HepG2 (cell line): ENCODE measurements around the gene RREB1. TPM values are rescaled to one million over a fixed set of nuclear protein-coding genes. Genes with fewer than 3 reads are reported as not detected.

Experiments used
- AGO1 ChIP-seq: fragments of 200-400 bp; formaldehyde crosslinking; IDR thresholded peaks from 2 replicates; pipeline ENCODE4 v1.6.1; 2017; ENCODE audit warnings: mild to moderate bottlenecking, low read depth, low read length, moderate library complexity; ENCODE audit not compliant: poor library complexity, severe bottlenecking
- ATF1 ChIP-seq: IDR thresholded peaks from 2 replicates; pipeline ENCODE4 v1.6.1; 2016; ENCODE audit warnings: mild to moderate bottlenecking, control low read depth
- EP300 ChIP-seq, 3 experiments: sonication (generic) in 1 of 3; formaldehyde crosslinking in 1 of 3; IDR thresholded peaks; 2 replicates each; pipeline versions ENCODE4 v1.5.1 to v1.6.1; 2011 to 2020; ENCODE audit warnings: low read depth in 2 of 3, low read length in 2 of 3, borderline replicate concordance in 1 of 3, improper control_type of control experiment in 1 of 3, mild to moderate bottlenecking in 1 of 3, missing genetic modification reagents in 1 of 3, moderate library complexity in 1 of 3
- EZH2 ChIP-seq: conservative IDR thresholded peaks from 2 replicates; pipeline ENCODE4 v1.6.1; 2012; ENCODE audit warnings: mild to moderate bottlenecking, low read depth, low read length, moderate library complexity
- GABPB1 ChIP-seq: IDR thresholded peaks from 2 replicates; pipeline ENCODE4 v1.6.1; 2016; ENCODE audit warnings: mild to moderate bottlenecking, missing genetic modification reagents, moderate library complexity, missing compliant biosample characterization
- HMG20A ChIP-seq: IDR thresholded peaks from 2 replicates; pipeline ENCODE4 v1.6.1; 2016; ENCODE audit warnings: borderline replicate concordance
- HNRNPL ChIP-seq: fragments of 200-400 bp; formaldehyde crosslinking; IDR thresholded peaks from 2 replicates; pipeline ENCODE4 v1.6.1; 2017; ENCODE audit warnings: mild to moderate bottlenecking, low read depth, low read length
- ISL2 ChIP-seq: sonication (generic); formaldehyde crosslinking; IDR thresholded peaks from 2 replicates; pipeline ENCODE4 v1.5.0; 2020; ENCODE audit warnings: missing genetic modification reagents
- MAFG ChIP-seq: sonication (generic); formaldehyde crosslinking; IDR thresholded peaks from 2 replicates; pipeline ENCODE4 v1.5.1; 2020; ENCODE audit warnings: mild to moderate bottlenecking, missing genetic modification reagents
- NONO ChIP-seq, 2 experiments: fragments of 450-650 bp in 1 of 2; sonication (generic) in 1 of 2; formaldehyde crosslinking in 1 of 2; IDR thresholded peaks in 1 of 2; conservative IDR thresholded peaks in 1 of 2; 2 replicates each; pipeline versions ENCODE4 v1.6.1 to v1.8.0; 2017 to 2022; ENCODE audit warnings: mild to moderate bottlenecking in 1 of 2, missing genetic modification reagents in 1 of 2, moderate library complexity in 1 of 2
- SKI ChIP-seq: fragments of 450-650 bp; IDR thresholded peaks from one replicate; pipeline ENCODE4 v1.6.1; 2018; ENCODE audit warnings: mild to moderate bottlenecking; ENCODE audit not compliant: partially characterized antibody
- SNAI1 ChIP-seq: sonication (generic); formaldehyde crosslinking; IDR thresholded peaks from 2 replicates; pipeline ENCODE4 v1.5.0; 2020; ENCODE audit warnings: mild to moderate bottlenecking, missing genetic modification reagents, borderline replicate concordance
- ZBTB37 ChIP-seq: sonication (generic); formaldehyde crosslinking; IDR thresholded peaks from 2 replicates; pipeline ENCODE4 v1.4.0; 2020; ENCODE audit warnings: mild to moderate bottlenecking, missing genetic modification reagents
- ZBTB8A ChIP-seq: sonication (generic); formaldehyde crosslinking; IDR thresholded peaks from 2 replicates; pipeline ENCODE4 v1.4.0; 2020; ENCODE audit warnings: mild to moderate bottlenecking, low read depth, missing genetic modification reagents, borderline replicate concordance
- ZMYM4 ChIP-seq: sonication (generic); formaldehyde crosslinking; IDR thresholded peaks from 2 replicates; pipeline ENCODE4 v1.8.1; 2023; ENCODE audit warnings: mild to moderate bottlenecking, missing genetic modification reagents
- ZNF530 ChIP-seq: sonication (generic); formaldehyde crosslinking; IDR thresholded peaks from 2 replicates; pipeline ENCODE4 v1.5.0; 2020; ENCODE audit warnings: low read depth, mild to moderate bottlenecking, missing genetic modification reagents
- ZNF710 ChIP-seq: sonication (generic); formaldehyde crosslinking; IDR thresholded peaks from 2 replicates; pipeline ENCODE4 v1.5.0; 2020; ENCODE audit warnings: mild to moderate bottlenecking, missing genetic modification reagents, borderline replicate concordance
- ZNF850 ChIP-seq: sonication (generic); formaldehyde crosslinking; conservative IDR thresholded peaks from 2 replicates; pipeline ENCODE4 v1.9.0; 2021; ENCODE audit warnings: mild to moderate bottlenecking, missing genetic modification reagents
- ZNF879 ChIP-seq: sonication (generic); formaldehyde crosslinking; IDR thresholded peaks from 2 replicates; pipeline ENCODE4 v1.8.1; 2023; ENCODE audit warnings: missing genetic modification reagents
- ZSCAN12 ChIP-seq: sonication (generic); formaldehyde crosslinking; IDR thresholded peaks from 2 replicates; pipeline ENCODE4 v1.9.0; 2021; ENCODE audit warnings: mild to moderate bottlenecking, missing genetic modification reagents
- polyA plus RNA-seq, 8 experiments: library from polyadenylated mRNA; depleted of rRNA in 3 of 8; stranded (reverse) in 7 of 8; unstranded in 1 of 8; fragments of >200 nt; fragmentation: Illumina TruSeq in 4 of 8; extraction: Trizol in 4 of 8; gene quantifications; 2 replicates each; pipeline versions ENCODE4 v1.2.1 to v1.2.3, GENCODE V29; 2011 to 2016; ENCODE audit warnings: low read depth in 4 of 8, missing spikeins in 1 of 8, mixed read lengths in 1 of 8; ENCODE audit not compliant: insufficient read depth in 1 of 8
- total RNA-seq, 5 experiments: library from RNA; depleted of rRNA; stranded (reverse); fragments of >200 nt; fragmentation: Illumina TruSeq; extraction: Trizol; gene quantifications; 2 replicates each; pipeline ENCODE4 v1.2.3, GENCODE V29; 2016; ENCODE audit warnings: low read depth in 1 of 5
- TF ChIP-seq, protein P1 (sequence below): sonication (generic); formaldehyde crosslinking; IDR thresholded peaks from 2 replicates; pipeline ENCODE4 v1.8.0; 2022; ENCODE audit warnings: mild to moderate bottlenecking, missing genetic modification reagents, borderline replicate concordance
- TF ChIP-seq, protein P2 (sequence below): sonication (generic); formaldehyde crosslinking; IDR thresholded peaks from 2 replicates; pipeline ENCODE4 v1.5.0; 2020; ENCODE audit warnings: mild to moderate bottlenecking, missing genetic modification reagents, moderate library complexity

Gene RREB1
- total and polyA plus RNA-seq, 2 of the 13 experiments (the other 11 are each of a cell fraction or from before 2014, with no cell fraction given): 6.1 to 23.2 TPM

DNA sequence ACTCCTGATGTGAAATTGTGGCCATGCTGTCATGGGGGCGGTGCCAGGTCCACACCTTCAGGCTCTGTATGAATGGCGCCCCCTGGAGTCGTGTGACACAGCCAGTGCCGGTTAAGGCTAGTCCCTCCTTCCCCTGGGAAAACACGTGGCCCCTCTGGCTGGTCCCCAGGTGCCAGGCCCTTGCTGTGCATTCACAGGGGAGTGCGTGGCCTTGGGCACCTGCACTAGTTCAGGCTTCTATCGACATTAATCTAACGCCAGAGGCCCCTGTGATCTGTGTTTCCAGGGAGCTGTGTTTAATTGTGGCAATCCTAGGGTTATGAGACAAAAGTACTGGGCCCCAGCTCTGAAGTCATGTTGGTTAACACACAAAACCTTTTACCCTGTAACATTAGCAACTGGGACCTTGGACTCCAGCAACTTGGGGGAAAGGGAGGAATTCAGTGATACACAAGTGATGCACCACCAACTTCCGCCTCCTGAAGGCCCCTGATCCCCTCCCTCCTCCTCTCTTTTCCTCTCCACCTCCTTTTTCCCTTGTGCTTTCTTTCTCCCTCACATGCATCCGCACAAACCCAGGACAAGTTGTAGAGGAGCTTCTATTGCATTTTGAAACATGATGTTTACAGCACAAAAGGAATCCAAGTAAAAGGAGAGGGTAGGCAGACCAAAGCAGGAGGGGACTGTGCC lies 131.3 kb downstream of the RREB1 start (continued):
- TF ChIP-seq, protein P1, sequence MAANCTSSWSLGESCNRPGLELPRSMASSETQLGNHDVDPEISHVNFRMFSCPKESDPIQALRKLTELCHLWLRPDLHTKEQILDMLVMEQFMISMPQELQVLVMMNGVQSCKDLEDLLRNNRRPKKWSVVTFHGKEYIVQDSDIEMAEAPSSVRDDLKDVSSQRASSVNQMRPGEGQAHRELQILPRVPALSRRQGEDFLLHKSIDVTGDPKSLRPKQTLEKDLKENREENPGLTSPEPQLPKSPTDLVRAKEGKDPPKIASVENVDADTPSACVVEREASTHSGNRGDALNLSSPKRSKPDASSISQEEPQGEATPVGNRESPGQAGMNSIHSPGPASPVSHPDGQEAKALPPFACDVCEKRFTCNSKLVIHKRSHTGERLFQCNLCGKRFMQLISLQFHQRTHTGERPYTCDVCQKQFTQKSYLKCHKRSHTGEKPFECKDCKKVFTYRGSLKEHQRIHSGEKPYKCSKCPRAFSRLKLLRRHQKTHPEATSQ (CRISPR knock-in tag): peak; percentile 90; the same call in 1 of the 2 replicates
- 0 out of 2 replicates have a peak, but pooled peaks have one; percentile 54 for TF ChIP-seq ZBTB37 (CRISPR knock-in tag)
- TF ChIP-seq ZNF879 (CRISPR knock-in tag): no peak
- peak; percentile 44 for TF ChIP-seq HMG20A (CRISPR knock-in tag)
- TF ChIP-seq ZNF530 (CRISPR knock-in tag): no peak
- TF ChIP-seq ATF1 (CRISPR knock-in tag): peak; percentile 50; the same call in 1 of the 2 replicates
- TF ChIP-seq ZMYM4 (CRISPR knock-in tag): peak; percentile 86
- TF ChIP-seq EZH2: no peak
- no peak for TF ChIP-seq ZNF850 (CRISPR knock-in tag)
- peak; percentile 43 to 72; a peak in 2 of 4 replicates for TF ChIP-seq EP300 (IDR thresholded peaks at IDR 0.05; ENCODE audit: low read depth in 2 of 2, low read length in 2 of 2)
- 0 out of 2 replicates have a peak, but pooled peaks have one; percentile 13 for TF ChIP-seq EP300 (CRISPR knock-in tag; IDR thresholded peaks at IDR 0.05; ENCODE audit: borderline replicate concordance)
- TF ChIP-seq, protein P2, sequence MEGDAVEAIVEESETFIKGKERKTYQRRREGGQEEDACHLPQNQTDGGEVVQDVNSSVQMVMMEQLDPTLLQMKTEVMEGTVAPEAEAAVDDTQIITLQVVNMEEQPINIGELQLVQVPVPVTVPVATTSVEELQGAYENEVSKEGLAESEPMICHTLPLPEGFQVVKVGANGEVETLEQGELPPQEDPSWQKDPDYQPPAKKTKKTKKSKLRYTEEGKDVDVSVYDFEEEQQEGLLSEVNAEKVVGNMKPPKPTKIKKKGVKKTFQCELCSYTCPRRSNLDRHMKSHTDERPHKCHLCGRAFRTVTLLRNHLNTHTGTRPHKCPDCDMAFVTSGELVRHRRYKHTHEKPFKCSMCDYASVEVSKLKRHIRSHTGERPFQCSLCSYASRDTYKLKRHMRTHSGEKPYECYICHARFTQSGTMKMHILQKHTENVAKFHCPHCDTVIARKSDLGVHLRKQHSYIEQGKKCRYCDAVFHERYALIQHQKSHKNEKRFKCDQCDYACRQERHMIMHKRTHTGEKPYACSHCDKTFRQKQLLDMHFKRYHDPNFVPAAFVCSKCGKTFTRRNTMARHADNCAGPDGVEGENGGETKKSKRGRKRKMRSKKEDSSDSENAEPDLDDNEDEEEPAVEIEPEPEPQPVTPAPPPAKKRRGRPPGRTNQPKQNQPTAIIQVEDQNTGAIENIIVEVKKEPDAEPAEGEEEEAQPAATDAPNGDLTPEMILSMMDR (CRISPR knock-in tag): peak; percentile 98
- TF ChIP-seq ZNF710 (CRISPR knock-in tag): peak; percentile 96
- TF ChIP-seq SKI: peak; percentile 40
- TF ChIP-seq ZBTB8A (CRISPR knock-in tag): no peak
- TF ChIP-seq GABPB1 (CRISPR knock-in tag): peak; percentile 80
- no peak for TF ChIP-seq AGO1
- no peak for TF ChIP-seq NONO (IDR thresholded peaks at IDR 0.05)
- TF ChIP-seq NONO (CRISPR knock-in tag; conservative IDR thresholded peaks at IDR 0.05): peak; percentile 87
- peak; percentile 59; the same call in 1 of the 2 replicates for TF ChIP-seq HNRNPL
- no peak for TF ChIP-seq SNAI1 (CRISPR knock-in tag)
- no peak for TF ChIP-seq MAFG (CRISPR knock-in tag)
- TF ChIP-seq ZSCAN12: no peak
- TF ChIP-seq ISL2 (CRISPR knock-in tag): peak; percentile 26; the same call in 1 of the 2 replicates
